Thyroid gland (tissue), 4 donors: ENCODE measurements around the gene IL24.

Experiments
- CTCF ChIP-seq, 6 experiments: fragments of 200-600 bp in 3 of 6; fragments of 450-650 bp in 3 of 6; sonication (generic) in 3 of 6; IDR thresholded peaks; one replicate each; pipeline ENCODE4 v1.5.1; 2016 to 2019; ENCODE audit warnings: antibody characterized with exemption in 6 of 6, mild to moderate bottlenecking in 2 of 6, inconsistent platforms in 1 of 6, moderate library complexity in 1 of 6
- POLR2A ChIP-seq, 2 donors: fragments of 450-650 bp; IDR thresholded peaks; one replicate each; pipeline ENCODE4 v1.6.1; 2017; ENCODE audit warnings: antibody characterized with exemption in 2 of 2, mild to moderate bottlenecking in 2 of 2, moderate library complexity in 1 of 2

GRCh38 chr1:206901944-206902343, 4.7 kb downstream of the IL24 start:
- TF ChIP-seq CTCF (IDR thresholded peaks at IDR 0.05) (no peak), POLR2A (IDR thresholded peaks at IDR 0.05) (no peak)
